HL-60 (cell line): Measurements from ENCODE around the gene TMEM154.

Experiments
- GABPA ChIP-seq: IDR thresholded peaks from 2 replicates; pipeline ENCODE4 v1.6.1; 2012; ENCODE audit warnings: low read depth
- POLR2AphosphoS5 ChIP-seq: IDR thresholded peaks from 2 replicates; pipeline ENCODE4 v1.6.1; 2012; ENCODE audit warnings: low read depth
- SPI1 ChIP-seq: IDR thresholded peaks from 2 replicates; pipeline ENCODE4 v1.6.1; 2012; ENCODE audit warnings: low read depth, mild to moderate bottlenecking, borderline replicate concordance
- TF ChIP-seq, protein P1 (sequence below): IDR thresholded peaks from one replicate; pipeline ENCODE4 v1.5.1; 2011; ENCODE audit warnings: low read length, control low read depth, inconsistent platforms; ENCODE audit not compliant: insufficient read depth
- TF ChIP-seq, protein P2 (sequence below): IDR thresholded peaks from 2 replicates; pipeline ENCODE4 v1.6.1; 2012; ENCODE audit warnings: low read depth; ENCODE audit not compliant: insufficient replicate concordance

DNA sequence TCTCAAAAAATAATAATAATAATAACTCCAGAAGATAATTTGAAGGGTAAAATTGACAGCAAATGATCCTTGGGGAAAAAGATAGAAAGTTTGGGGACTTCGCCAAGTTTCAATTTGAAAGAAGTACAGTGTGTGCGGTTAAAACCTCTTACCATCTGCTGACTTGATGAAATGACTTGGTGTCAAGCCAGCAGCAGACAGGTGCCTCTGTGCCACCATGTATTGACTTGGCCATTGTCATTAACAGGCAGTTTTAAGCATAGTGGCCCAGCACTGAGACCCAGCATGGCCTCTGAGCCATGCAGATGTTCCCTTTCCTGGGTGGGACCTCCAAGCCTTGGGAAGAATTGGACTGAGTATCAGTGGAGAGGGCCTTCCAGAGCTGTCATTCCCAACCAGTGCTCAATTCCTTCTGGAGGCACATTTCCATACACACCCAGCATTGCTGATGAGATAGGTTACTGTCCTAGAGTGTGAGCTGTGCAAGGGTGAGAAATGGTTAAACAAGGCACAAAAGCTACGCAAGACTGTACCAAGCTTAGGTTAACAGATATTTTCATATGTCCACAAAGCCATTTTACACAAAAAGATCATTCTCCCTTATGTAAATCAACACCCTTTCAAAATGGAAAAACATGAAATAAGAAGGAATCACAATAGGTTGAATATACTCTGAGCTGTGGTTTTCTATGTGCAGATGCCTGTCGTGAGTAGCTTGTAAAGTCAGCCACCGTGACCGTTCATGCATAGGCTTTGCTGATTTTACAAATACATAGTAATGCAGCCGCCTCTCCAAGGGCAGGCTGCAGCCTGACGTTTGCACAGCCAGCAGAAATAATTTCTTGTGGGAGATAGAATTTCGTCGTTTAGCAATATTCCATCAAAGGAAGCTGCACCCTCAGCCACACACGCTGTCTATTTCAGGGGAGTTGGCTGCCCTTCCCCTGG is 84.5 kb downstream of the TMEM154 start:
- TF ChIP-seq, protein P1, sequence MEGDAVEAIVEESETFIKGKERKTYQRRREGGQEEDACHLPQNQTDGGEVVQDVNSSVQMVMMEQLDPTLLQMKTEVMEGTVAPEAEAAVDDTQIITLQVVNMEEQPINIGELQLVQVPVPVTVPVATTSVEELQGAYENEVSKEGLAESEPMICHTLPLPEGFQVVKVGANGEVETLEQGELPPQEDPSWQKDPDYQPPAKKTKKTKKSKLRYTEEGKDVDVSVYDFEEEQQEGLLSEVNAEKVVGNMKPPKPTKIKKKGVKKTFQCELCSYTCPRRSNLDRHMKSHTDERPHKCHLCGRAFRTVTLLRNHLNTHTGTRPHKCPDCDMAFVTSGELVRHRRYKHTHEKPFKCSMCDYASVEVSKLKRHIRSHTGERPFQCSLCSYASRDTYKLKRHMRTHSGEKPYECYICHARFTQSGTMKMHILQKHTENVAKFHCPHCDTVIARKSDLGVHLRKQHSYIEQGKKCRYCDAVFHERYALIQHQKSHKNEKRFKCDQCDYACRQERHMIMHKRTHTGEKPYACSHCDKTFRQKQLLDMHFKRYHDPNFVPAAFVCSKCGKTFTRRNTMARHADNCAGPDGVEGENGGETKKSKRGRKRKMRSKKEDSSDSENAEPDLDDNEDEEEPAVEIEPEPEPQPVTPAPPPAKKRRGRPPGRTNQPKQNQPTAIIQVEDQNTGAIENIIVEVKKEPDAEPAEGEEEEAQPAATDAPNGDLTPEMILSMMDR, result no peak
- TF ChIP-seq, protein P2, sequence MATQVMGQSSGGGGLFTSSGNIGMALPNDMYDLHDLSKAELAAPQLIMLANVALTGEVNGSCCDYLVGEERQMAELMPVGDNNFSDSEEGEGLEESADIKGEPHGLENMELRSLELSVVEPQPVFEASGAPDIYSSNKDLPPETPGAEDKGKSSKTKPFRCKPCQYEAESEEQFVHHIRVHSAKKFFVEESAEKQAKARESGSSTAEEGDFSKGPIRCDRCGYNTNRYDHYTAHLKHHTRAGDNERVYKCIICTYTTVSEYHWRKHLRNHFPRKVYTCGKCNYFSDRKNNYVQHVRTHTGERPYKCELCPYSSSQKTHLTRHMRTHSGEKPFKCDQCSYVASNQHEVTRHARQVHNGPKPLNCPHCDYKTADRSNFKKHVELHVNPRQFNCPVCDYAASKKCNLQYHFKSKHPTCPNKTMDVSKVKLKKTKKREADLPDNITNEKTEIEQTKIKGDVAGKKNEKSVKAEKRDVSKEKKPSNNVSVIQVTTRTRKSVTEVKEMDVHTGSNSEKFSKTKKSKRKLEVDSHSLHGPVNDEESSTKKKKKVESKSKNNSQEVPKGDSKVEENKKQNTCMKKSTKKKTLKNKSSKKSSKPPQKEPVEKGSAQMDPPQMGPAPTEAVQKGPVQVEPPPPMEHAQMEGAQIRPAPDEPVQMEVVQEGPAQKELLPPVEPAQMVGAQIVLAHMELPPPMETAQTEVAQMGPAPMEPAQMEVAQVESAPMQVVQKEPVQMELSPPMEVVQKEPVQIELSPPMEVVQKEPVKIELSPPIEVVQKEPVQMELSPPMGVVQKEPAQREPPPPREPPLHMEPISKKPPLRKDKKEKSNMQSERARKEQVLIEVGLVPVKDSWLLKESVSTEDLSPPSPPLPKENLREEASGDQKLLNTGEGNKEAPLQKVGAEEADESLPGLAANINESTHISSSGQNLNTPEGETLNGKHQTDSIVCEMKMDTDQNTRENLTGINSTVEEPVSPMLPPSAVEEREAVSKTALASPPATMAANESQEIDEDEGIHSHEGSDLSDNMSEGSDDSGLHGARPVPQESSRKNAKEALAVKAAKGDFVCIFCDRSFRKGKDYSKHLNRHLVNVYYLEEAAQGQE, result no peak
- TF ChIP-seq POLR2AphosphoS5 (no peak), GABPA (no peak), SPI1 (no peak)
